A549 (cell line): ENCODE measurements around the gene MAP3K5. TPM values are rescaled to one million over a fixed set of nuclear protein-coding genes. Genes with fewer than 3 reads are reported as not detected.

Experiments used
- ATAC-seq, 2 experiments: fragments of 200-7000 bp in 1 of 2; fragments of >200 bp in 1 of 2; cut with Nextera tagmentation in 1 of 2; cut with Tn5 transposase in 1 of 2; 3 replicates each; pipeline versions ENCODE4 v1.8.0 to v1.9.1; 2018 to 2020; ENCODE audit warnings: mild to moderate bottlenecking in 1 of 2, moderate library complexity in 1 of 2
- CTCF ChIA-PET: fragments of 300-600 bp; sonication (Branson Sonifier 250); formaldehyde crosslinking; extraction: SDS; loops from one replicate; lab custom pipeline; 2021; ENCODE audit warnings: antibody characterized with exemption, inconsistent platforms; lab: Yijun Ruan, JAX
- POLR2A ChIA-PET: fragments of 350-600 bp; formaldehyde crosslinking; extraction: SDS; loops from one replicate; lab custom pipeline; 2021; ENCODE audit warnings: antibody characterized with exemption, inconsistent platforms; lab: Yijun Ruan, JAX
- DNase-seq, 2 experiments: peaks; one replicate each; pipeline versions ENCODE4 v3.0.0 to v3.0.0-alpha.2; 2011 to 2016; ENCODE audit warnings: low read depth in 1 of 2, low spot score in 1 of 2
- FAIRE-seq: peaks from 2 replicates; lab custom pipeline; 2011; peaks lifted over from hg19 to GRCh38; lab: Jason Lieb, UNC
- H3K27ac ChIP-seq, 2 experiments: fragments of >200 bp; sonication (Bioruptor Twin); formaldehyde crosslinking; 3 replicates each; pipeline ENCODE4 v1.5.1; 2016 to 2017
- H3K4me1 ChIP-seq: fragments of >200 bp; sonication (Bioruptor Twin); formaldehyde crosslinking; 3 replicates; pipeline ENCODE4 v1.6.1; 2016
- H3K4me2 ChIP-seq: fragments of >200 bp; sonication (Bioruptor Twin); formaldehyde crosslinking; 3 replicates; pipeline ENCODE4 v1.6.1; 2016
- H3K4me3 ChIP-seq: fragments of >200 bp; sonication (Bioruptor Twin); formaldehyde crosslinking; 3 replicates; pipeline ENCODE4 v1.5.1; 2016
- H3K9me3 ChIP-seq: fragments of >200 bp; sonication (Bioruptor Twin); formaldehyde crosslinking; 3 replicates; pipeline ENCODE4 v1.6.1; 2016
- CEBPB ChIP-seq, 2 experiments: fragments of >200 bp in 1 of 2; sonication (Bioruptor Twin) in 1 of 2; formaldehyde crosslinking in 1 of 2; IDR thresholded peaks; 2 replicates each; pipeline ENCODE4 v1.6.1; 2012 to 2016
- CHD4 ChIP-seq: fragments of 200-600 bp; sonication (generic); IDR thresholded peaks from 2 replicates; pipeline ENCODE4 v1.6.1; 2016; ENCODE audit warnings: antibody characterized with exemption, mild to moderate bottlenecking, borderline replicate concordance
- EHF ChIP-seq: fragments of 250-450 bp; sonication (Bioruptor Pico); IDR thresholded peaks from 2 replicates; pipeline ENCODE4 v1.5.0; 2020; ENCODE audit warnings: mild to moderate bottlenecking
- ESRRA ChIP-seq: fragments of 150-350 bp; IDR thresholded peaks from 2 replicates; pipeline ENCODE4 v1.6.1; 2014; ENCODE audit warnings: mild to moderate bottlenecking, low read length, borderline replicate concordance
- HDAC2 ChIP-seq: fragments of 200-600 bp; sonication (generic); IDR thresholded peaks from 2 replicates; pipeline ENCODE4 v1.6.1; 2016
- JUN ChIP-seq, 2 experiments: fragments of >200 bp; sonication (Bioruptor Twin); formaldehyde crosslinking; IDR thresholded peaks; 2 replicates in 1 of 2; 3 replicates in 1 of 2; pipeline ENCODE4 v1.6.1; 2016 to 2017
- JUNB ChIP-seq: fragments of >200 bp; sonication (Bioruptor Twin); formaldehyde crosslinking; IDR thresholded peaks from 2 replicates; pipeline ENCODE4 v1.6.1; 2016
- KDM5A ChIP-seq: fragments of 200-600 bp; sonication (generic); IDR thresholded peaks from 2 replicates; pipeline ENCODE4 v1.6.1; 2016; ENCODE audit warnings: antibody characterized with exemption, mild to moderate bottlenecking
- MAFK ChIP-seq: fragments of 450-650 bp; IDR thresholded peaks from 2 replicates; pipeline ENCODE4 v1.6.1; 2014; ENCODE audit not compliant: partially characterized antibody
- MYC ChIP-seq: IDR thresholded peaks from 2 replicates; pipeline ENCODE4 v1.6.1; 2012; ENCODE audit warnings: mild to moderate bottlenecking, inconsistent platforms, low read length, improper control_type of control experiment, borderline replicate concordance
- NPAS2 ChIP-seq: fragments of 250-450 bp; sonication (Bioruptor Pico); IDR thresholded peaks from 2 replicates; pipeline ENCODE4 v1.8.0; 2022; ENCODE audit warnings: mild to moderate bottlenecking, moderate library complexity, borderline replicate concordance
- NR3C1 ChIP-seq: fragments of >200 bp; sonication (Bioruptor Twin); formaldehyde crosslinking; IDR thresholded peaks from 3 replicates; pipeline ENCODE4 v1.6.1; 2017
- POLR2A ChIP-seq: IDR thresholded peaks from 2 replicates; pipeline ENCODE4 v1.6.1; 2012; ENCODE audit warnings: mild to moderate bottlenecking, low read length
- POLR2AphosphoS2 ChIP-seq: conservative IDR thresholded peaks from 2 replicates; pipeline ENCODE4 v1.6.1; 2012; ENCODE audit warnings: low read length, improper control_type of control experiment, inconsistent platforms
- RAD21 ChIP-seq, 2 experiments: fragments of >200 bp in 1 of 2; sonication (Bioruptor Twin) in 1 of 2; formaldehyde crosslinking in 1 of 2; IDR thresholded peaks in 1 of 2; conservative IDR thresholded peaks in 1 of 2; 2 replicates in 1 of 2; 3 replicates in 1 of 2; pipeline ENCODE4 v1.6.1; 2012 to 2018; ENCODE audit warnings: inconsistent platforms in 1 of 2
- RARB ChIP-seq: fragments of 250-450 bp; sonication (Bioruptor Pico); IDR thresholded peaks from 2 replicates; pipeline ENCODE4 v1.8.0; 2021; ENCODE audit warnings: mild to moderate bottlenecking, moderate library complexity
- RFX5 ChIP-seq: fragments of 450-650 bp; IDR thresholded peaks from 2 replicates; pipeline ENCODE4 v1.7.1; 2014; ENCODE audit warnings: antibody characterized with exemption, mild to moderate bottlenecking, moderate library complexity
- RNF2 ChIP-seq: fragments of 200-600 bp; sonication (generic); IDR thresholded peaks from 2 replicates; pipeline ENCODE4 v1.6.1; 2016; ENCODE audit warnings: low read depth, mild to moderate bottlenecking, antibody characterized with exemption, moderate library complexity, borderline replicate concordance
- TP53 ChIP-seq: fragments of 250-450 bp; sonication (Bioruptor Pico); IDR thresholded peaks from 2 replicates; pipeline ENCODE4 v1.5.0; 2021; ENCODE audit warnings: mild to moderate bottlenecking, moderate library complexity
- WGBS: methylation state at CpG from one replicate; pipeline ENCODE4 v1.1.6; 2017; ENCODE audit errors: missing lambda C conversion rate; 5-methylcytosine and 5-hydroxymethylcytosine counted together
- polyA minus RNA-seq: library from RNA; depleted of rRNA, polyadenylated mRNA; stranded (reverse); fragments of >200 nt; gene quantifications from 2 replicates; pipeline ENCODE4 v1.2.3, GENCODE V29; 2011; rRNA and poly(A)+ RNA removed
- polyA plus RNA-seq, 4 experiments: library from polyadenylated mRNA; depleted of rRNA in 3 of 4; stranded (reverse); fragments of >200 nt; fragmentation: RNase III in 1 of 4; extraction: RNeasy Plus Mini Kit Qiagen cat#74134 plus additional on column Dnase treatment in 1 of 4; gene quantifications; 2 replicates in 3 of 4; 3 replicates in 1 of 4; pipeline ENCODE4 v1.2.3, GENCODE V29; 2011 to 2017
- TF ChIP-seq, protein P1 (sequence below): IDR thresholded peaks from 2 replicates; pipeline ENCODE4 v1.6.1; 2012; ENCODE audit warnings: low read depth, borderline replicate concordance
- TF ChIP-seq, protein P2 (sequence below): fragments of >200 bp; sonication (Bioruptor Twin); formaldehyde crosslinking; IDR thresholded peaks from 3 replicates; pipeline ENCODE4 v1.5.1; 2016
- TF ChIP-seq, protein P3 (sequence below): IDR thresholded peaks from 2 replicates; pipeline ENCODE4 v1.6.1; 2012
- TF ChIP-seq, protein P4 (sequence below): fragments of 250-450 bp; sonication (Bioruptor Pico); IDR thresholded peaks from 2 replicates; pipeline ENCODE4 v1.5.0; 2020; ENCODE audit warnings: low read depth, mild to moderate bottlenecking, moderate library complexity
- TF ChIP-seq, protein P5 (sequence below): fragments of 150-350 bp; IDR thresholded peaks from 2 replicates; pipeline ENCODE4 v1.6.1; 2014; ENCODE audit warnings: low read depth, mild to moderate bottlenecking, low read length
- TF ChIP-seq, protein P6 (sequence below): fragments of 250-450 bp; sonication (Bioruptor Pico); IDR thresholded peaks from 2 replicates; pipeline ENCODE4 v1.5.0; 2021; ENCODE audit warnings: mild to moderate bottlenecking, moderate library complexity, borderline replicate concordance

The MAP3K5 gene, protein sequence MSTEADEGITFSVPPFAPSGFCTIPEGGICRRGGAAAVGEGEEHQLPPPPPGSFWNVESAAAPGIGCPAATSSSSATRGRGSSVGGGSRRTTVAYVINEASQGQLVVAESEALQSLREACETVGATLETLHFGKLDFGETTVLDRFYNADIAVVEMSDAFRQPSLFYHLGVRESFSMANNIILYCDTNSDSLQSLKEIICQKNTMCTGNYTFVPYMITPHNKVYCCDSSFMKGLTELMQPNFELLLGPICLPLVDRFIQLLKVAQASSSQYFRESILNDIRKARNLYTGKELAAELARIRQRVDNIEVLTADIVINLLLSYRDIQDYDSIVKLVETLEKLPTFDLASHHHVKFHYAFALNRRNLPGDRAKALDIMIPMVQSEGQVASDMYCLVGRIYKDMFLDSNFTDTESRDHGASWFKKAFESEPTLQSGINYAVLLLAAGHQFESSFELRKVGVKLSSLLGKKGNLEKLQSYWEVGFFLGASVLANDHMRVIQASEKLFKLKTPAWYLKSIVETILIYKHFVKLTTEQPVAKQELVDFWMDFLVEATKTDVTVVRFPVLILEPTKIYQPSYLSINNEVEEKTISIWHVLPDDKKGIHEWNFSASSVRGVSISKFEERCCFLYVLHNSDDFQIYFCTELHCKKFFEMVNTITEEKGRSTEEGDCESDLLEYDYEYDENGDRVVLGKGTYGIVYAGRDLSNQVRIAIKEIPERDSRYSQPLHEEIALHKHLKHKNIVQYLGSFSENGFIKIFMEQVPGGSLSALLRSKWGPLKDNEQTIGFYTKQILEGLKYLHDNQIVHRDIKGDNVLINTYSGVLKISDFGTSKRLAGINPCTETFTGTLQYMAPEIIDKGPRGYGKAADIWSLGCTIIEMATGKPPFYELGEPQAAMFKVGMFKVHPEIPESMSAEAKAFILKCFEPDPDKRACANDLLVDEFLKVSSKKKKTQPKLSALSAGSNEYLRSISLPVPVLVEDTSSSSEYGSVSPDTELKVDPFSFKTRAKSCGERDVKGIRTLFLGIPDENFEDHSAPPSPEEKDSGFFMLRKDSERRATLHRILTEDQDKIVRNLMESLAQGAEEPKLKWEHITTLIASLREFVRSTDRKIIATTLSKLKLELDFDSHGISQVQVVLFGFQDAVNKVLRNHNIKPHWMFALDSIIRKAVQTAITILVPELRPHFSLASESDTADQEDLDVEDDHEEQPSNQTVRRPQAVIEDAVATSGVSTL (N-terminal part only)
- polyA plus RNA-seq (2011; rRNA removed): 4.1 and 4.4 TPM in 2 replicates
- 1.1 and 1.4 TPM in 2 replicates for polyA plus RNA-seq (2012; cell fraction: cytosol; rRNA removed)
- 0.91 and 1.1 TPM in 2 replicates for polyA plus RNA-seq (2012; cell fraction: nucleus; rRNA removed)
- polyA plus RNA-seq (2017; fragmentation: RNase III; extraction: RNeasy Plus Mini Kit Qiagen cat#74134 plus additional on column Dnase treatment): 1.8 to 2.1 TPM (median 2.1 TPM) in 3 replicates
- polyA minus RNA-seq: 2.9 and 3.7 TPM in 2 replicates

DNA sequence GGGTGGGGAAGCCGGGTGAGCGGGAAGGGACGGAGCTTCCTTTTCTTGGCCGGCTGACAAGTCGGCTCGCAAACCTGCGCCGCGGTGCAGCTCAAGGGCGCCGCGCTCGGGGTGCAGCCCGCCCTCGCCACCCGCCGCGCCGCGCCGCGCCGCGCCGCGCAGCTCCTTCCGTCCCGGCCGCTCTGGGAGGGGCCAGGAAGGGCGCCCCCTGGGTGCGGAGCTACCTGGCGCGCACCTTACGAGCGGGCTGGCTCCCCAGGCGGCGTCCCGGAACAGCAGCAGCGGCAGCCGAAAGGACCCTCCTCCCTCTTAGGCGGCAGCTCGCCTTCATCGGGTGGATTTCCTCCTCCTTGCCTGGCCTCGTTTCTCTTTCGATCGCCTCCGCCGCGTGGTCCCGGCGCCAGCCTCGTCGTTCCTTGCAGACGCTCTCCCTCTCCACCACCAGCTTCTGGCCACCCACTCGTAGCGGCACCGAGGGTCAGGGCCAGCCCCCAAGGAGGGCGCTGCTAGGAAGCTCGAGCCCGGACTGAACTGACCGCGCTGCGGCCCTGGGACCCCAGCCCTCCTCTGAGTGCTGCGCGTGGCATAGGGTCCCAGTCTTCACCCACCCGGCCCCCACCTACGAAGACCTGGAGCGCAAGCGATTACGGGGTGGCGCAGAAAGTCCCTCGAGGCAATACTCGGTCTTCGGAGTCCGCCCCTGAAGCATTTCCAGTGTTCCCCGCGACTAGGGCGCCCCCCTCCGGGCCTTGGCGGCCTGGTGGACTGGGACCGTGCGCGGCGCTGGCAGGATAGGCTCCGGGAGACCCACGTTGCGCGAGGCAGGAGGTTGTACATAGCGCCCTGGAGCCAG is at the start of gene MAP3K5:
TSS of gene MAP3K5 (minus strand) at position 68 of the 853 bp plus-strand sequence. CDS start 320 bp downstream, outside the sequence.
- peak; percentile 87 to 92 for ATAC-seq
- Histone ChIP-seq H3K27ac (peak within 1 kb of the TSS; percentile 95), H3K4me1 (peaks cover 12% of the 10 kb centered on the region; the same call in 2 of the 3 replicates), H3K4me3 (peak within 1 kb of the TSS; percentile 83), H3K4me2 (peak within 1 kb of the TSS; percentile 75), H3K9me3 (no peaks in the 10 kb centered on the region)
- DNase-seq: peak; percentile 36 to 84
- WGBS: 0% methylated on average over 14 of the region's 89 CpGs
- FAIRE-seq: no peak
- CTCF ChIA-PET: interaction anchor here (0.5 to 5.2 kb wide), 73 partner anchors 9 to 1626 kb away, joined by 3 to 146 read pairs (median 4); partner anchors contain the start of genes MAP7 and SLC35D3
- POLR2A ChIA-PET: interaction anchor here (0.6 to 1.7 kb wide), 9 partner anchors 18 to 503 kb away, joined by 3 to 15 read pairs (median 4); partner anchors contain the start of gene BCLAF1
- no peak for TF ChIP-seq CEBPB (IDR thresholded peaks at IDR 0.05)
- TF ChIP-seq, protein P1, sequence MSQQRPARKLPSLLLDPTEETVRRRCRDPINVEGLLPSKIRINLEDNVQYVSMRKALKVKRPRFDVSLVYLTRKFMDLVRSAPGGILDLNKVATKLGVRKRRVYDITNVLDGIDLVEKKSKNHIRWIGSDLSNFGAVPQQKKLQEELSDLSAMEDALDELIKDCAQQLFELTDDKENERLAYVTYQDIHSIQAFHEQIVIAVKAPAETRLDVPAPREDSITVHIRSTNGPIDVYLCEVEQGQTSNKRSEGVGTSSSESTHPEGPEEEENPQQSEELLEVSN: peak; percentile 47; the same call in 1 of the 2 replicates
- TF ChIP-seq POLR2A: peak; percentile 30
- TF ChIP-seq RARB (CRISPR knock-in tag): no peak
- TF ChIP-seq, protein P2, sequence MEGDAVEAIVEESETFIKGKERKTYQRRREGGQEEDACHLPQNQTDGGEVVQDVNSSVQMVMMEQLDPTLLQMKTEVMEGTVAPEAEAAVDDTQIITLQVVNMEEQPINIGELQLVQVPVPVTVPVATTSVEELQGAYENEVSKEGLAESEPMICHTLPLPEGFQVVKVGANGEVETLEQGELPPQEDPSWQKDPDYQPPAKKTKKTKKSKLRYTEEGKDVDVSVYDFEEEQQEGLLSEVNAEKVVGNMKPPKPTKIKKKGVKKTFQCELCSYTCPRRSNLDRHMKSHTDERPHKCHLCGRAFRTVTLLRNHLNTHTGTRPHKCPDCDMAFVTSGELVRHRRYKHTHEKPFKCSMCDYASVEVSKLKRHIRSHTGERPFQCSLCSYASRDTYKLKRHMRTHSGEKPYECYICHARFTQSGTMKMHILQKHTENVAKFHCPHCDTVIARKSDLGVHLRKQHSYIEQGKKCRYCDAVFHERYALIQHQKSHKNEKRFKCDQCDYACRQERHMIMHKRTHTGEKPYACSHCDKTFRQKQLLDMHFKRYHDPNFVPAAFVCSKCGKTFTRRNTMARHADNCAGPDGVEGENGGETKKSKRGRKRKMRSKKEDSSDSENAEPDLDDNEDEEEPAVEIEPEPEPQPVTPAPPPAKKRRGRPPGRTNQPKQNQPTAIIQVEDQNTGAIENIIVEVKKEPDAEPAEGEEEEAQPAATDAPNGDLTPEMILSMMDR: peak; percentile 57
- no peak for TF ChIP-seq MYC
- TF ChIP-seq, protein P3, sequence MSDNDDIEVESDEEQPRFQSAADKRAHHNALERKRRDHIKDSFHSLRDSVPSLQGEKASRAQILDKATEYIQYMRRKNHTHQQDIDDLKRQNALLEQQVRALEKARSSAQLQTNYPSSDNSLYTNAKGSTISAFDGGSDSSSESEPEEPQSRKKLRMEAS: peak; percentile 68
- TF ChIP-seq, protein P4, sequence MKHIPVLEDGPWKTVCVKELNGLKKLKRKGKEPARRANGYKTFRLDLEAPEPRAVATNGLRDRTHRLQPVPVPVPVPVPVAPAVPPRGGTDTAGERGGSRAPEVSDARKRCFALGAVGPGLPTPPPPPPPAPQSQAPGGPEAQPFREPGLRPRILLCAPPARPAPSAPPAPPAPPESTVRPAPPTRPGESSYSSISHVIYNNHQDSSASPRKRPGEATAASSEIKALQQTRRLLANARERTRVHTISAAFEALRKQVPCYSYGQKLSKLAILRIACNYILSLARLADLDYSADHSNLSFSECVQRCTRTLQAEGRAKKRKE (CRISPR knock-in tag): no peak
- no peak for TF ChIP-seq KDM5A
- no peak for TF ChIP-seq MAFK
- TF ChIP-seq JUNB: no peak
- TF ChIP-seq RFX5: no peak
- peak; percentile 29; the same call in 1 of the 2 replicates for TF ChIP-seq TP53 (CRISPR knock-in tag)
- TF ChIP-seq POLR2AphosphoS2: no peak
- TF ChIP-seq CHD4: no peak
- TF ChIP-seq RAD21 (conservative IDR thresholded peaks at IDR 0.05 in 1 of 2, IDR thresholded peaks at IDR 0.05 in 1 of 2): peak; percentile 78 to 88
- TF ChIP-seq JUN (IDR thresholded peaks at IDR 0.05): peak in 1 of 2 experiments; percentile 51; a peak in 2 of 5 replicates
- no peak for TF ChIP-seq ESRRA
- TF ChIP-seq RNF2: no peak
- no peak for TF ChIP-seq NR3C1
- TF ChIP-seq, protein P5, sequence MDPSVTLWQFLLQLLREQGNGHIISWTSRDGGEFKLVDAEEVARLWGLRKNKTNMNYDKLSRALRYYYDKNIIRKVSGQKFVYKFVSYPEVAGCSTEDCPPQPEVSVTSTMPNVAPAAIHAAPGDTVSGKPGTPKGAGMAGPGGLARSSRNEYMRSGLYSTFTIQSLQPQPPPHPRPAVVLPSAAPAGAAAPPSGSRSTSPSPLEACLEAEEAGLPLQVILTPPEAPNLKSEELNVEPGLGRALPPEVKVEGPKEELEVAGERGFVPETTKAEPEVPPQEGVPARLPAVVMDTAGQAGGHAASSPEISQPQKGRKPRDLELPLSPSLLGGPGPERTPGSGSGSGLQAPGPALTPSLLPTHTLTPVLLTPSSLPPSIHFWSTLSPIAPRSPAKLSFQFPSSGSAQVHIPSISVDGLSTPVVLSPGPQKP: no peak
- no peak for TF ChIP-seq EHF
- TF ChIP-seq NPAS2 (CRISPR knock-in tag): no peak
- TF ChIP-seq HDAC2: no peak
- TF ChIP-seq, protein P6, sequence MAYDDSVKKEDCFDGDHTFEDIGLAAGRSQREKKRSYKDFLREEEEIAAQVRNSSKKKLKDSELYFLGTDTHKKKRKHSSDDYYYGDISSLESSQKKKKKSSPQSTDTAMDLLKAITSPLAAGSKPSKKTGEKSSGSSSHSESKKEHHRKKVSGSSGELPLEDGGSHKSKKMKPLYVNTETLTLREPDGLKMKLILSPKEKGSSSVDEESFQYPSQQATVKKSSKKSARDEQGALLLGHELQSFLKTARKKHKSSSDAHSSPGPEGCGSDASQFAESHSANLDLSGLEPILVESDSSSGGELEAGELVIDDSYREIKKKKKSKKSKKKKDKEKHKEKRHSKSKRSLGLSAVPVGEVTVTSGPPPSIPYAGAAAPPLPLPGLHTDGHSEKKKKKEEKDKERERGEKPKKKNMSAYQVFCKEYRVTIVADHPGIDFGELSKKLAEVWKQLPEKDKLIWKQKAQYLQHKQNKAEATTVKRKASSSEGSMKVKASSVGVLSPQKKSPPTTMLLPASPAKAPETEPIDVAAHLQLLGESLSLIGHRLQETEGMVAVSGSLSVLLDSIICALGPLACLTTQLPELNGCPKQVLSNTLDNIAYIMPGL (CRISPR knock-in tag): 0 out of 2 replicates have a peak, but pooled peaks have one; percentile 60
